Glomerular visceral epithelial cell (primary cell): ENCODE data around the gene FAM170B.

Experiments
- DNase-seq: peaks from one replicate; pipeline ENCODE4 v3.0.0-alpha.2; 2016; ENCODE audit errors: extremely low spot score

The FAM170B gene

GRCh38 chr10:49133706-49134248 is at the start of gene FAM170B:
FAM170B (minus strand) TSS chr10:49134021; CDS start chr10:49133918, 103 bp downstream.
- DNase-seq, result no peak

DNA sequence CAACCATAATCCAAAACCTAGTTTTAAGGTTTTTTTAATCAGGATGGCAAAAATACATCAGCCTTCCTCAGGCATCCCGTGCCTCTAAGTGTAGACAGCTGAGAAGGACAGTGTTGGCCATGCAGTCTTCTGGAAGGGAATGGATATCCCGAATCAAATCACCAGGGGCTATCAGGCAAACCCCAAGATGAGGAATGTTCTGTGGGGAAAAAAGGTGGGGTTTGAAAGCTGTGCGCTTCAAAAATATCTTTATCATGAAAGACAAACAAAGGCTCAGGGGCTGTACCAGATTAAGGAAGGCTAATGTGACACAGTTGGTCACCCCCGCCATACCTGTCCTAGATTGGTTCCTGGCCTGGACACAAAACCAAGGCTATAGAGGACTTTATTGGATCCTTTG is 49.0 kb upstream of the FAM170B start:
- DNase-seq, result no peak

DNA sequence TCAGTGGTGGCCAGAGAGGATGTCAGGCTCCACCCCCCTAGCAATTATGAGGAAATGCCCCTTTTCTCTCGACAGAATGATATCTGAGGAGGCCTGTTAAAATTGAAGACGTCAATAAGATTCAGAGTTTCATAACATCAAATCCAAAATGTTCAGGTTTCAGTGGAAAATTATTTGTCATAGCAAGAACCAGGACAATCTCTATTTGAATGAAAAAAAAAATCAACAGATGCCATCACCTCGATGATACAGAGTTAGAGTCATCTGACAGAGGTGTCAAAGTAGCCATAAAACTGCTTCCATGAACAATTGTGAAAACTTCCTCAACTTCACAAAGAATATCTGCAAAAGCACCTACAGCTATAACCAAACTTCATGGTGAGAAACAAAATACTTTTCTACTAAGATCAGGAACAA is 46.6 kb upstream of the FAM170B start:
- no peak for DNase-seq

GRCh38 chr10:49179699-49180443 is 46.0 kb upstream of the FAM170B start:
- no peak for DNase-seq

DNA sequence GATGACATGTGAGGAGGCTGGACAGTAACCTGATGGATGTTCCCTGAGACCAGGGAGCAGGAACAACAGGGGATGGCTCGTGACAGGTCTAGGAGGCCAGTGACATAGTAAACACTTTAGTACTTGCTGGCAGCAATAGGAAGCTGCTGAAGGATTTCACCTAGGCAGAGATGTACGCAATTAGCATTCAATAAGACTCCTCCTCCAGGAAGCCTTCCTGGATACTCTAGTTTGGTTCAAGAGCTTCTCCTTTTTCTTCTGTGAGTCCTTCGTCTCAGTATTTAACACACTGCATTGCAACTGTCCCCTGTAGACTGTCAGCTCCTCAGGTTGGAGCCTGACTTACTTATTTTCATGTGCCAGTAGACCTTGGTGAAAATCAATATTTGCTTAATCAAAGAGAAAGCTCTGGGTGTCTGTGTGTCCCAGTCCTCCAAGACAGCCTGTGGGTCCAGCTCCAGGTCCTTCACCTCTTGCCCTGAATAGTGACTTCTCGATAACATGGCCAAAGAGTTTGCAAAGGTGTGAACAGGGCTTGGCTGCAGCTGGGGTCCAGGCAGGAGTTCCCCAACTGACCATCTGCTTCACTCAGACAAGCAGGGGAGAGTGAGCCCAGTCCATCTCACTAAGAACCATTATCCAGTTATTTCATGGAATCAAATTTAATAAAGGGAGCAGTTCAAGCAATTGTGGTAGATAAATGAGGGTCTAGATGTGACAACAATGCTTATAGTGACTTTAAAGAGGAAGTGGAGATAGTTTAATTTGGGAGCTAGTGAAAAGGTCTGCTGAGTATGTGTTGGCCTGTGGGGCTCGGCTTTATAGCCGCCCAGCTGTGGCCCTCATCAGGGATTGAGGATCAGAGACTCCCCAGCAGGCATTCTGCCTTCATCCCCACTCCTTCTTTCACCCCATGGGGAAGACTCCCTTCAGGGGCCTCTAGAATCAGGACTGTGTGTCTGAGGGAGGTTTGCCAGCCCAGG is 45.0 kb upstream of the FAM170B start:
- DNase-seq, result no peak

GRCh38 chr10:49177391-49178355 is 43.9 kb upstream of the FAM170B start:
- DNase-seq, result peak; percentile 89

GRCh38 chr10:49176310-49177268 is 42.8 kb upstream of the FAM170B start:
- DNase-seq, result no peak

GRCh38 chr10:49175587-49176309 is 41.9 kb upstream of the FAM170B start:
- DNase-seq, result no peak

GRCh38 chr10:49174926-49175500 is 41.2 kb upstream of the FAM170B start:
- no peak for DNase-seq

- no peak for DNase-seq
Measured at GRCh38 chr10:49174261-49174925, 40.6 kb upstream of the FAM170B start.

GRCh38 chr10:49173853-49174252 is 40.0 kb upstream of the FAM170B start:
- no peak for DNase-seq

DNA sequence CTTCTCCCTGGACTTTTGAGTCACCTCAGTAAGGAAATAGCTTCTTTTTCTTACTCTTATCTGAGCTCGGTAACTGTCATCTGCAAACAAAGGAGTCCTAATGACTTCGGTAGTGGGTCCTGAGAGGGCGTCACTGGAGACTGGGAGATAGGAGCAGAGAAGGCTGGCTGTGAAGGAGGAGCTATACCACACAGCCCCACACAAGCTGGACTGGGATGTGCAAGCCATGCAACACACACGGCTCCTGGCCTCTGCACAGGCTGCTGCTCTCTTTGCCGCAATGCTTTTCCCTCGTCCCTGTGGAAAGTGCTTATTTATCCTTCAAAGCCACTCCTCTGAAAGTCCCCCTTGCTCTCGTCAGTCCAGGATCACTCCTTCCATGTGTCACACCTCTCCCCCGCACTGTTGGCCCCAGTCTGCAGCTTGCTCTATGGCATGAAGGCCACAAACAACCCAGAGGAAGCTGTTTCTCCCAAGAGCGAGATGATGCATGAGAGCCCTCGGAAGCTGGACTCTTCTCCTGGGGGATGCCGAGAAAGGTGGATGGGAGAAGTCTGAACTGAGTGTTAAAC is 39.5 kb upstream of the FAM170B start:
- no peak for DNase-seq

- no peak for DNase-seq
Measured at GRCh38 chr10:49172777-49173132, 38.9 kb upstream of the FAM170B start.

- DNase-seq, result no peak
Measured at GRCh38 chr10:49172061-49172776, 38.4 kb upstream of the FAM170B start.

DNA sequence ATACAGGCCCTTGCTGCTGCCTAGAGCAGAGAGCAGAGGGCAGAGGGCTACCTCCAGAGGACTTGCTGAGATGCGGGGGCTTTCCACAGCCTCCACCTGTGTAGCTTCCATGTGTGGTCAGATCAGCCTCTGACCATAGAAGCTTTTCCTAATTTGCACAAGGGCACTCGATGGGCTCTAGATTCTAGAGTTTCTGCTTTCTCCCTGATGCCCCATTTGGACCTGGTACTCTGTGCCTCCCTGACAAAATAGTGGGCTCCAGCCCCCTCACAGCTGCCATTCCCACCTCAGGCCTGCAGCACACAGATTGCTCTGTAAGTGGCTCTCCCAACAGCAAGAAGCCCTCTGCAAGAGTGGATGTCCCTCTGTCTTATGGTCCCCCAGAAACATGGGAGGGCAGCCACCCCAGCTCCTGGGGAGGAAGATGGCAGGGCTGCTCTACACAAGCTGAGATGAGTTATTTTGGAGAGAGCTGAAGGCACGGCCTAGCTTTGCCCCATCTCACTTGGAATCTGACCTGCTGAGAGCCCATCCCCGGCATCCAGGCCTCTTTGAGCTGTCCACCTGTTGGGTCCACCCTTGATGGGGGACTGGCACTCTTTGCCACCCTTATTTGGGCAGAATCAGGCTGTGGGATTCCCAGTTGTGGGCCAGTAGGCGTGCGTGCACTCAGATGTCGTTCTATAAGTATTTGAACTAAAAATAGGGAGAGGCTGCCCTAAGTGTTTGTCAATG is 37.7 kb upstream of the FAM170B start:
- DNase-seq, result no peak

- DNase-seq, result no peak
Measured at GRCh38 chr10:49170632-49171325, 37.0 kb upstream of the FAM170B start.
